HG02642 (cell line): ENCODE results near the gene PRKCE.

Source experiments
- ATAC-seq: cut with Tn5 transposase; IDR thresholded peaks from one replicate; pipeline ENCODE4 v1.9.1; 2021; ENCODE audit warnings: mild to moderate bottlenecking; ENCODE audit not compliant: unreplicated experiment, poor library complexity

Gene PRKCE

DNA sequence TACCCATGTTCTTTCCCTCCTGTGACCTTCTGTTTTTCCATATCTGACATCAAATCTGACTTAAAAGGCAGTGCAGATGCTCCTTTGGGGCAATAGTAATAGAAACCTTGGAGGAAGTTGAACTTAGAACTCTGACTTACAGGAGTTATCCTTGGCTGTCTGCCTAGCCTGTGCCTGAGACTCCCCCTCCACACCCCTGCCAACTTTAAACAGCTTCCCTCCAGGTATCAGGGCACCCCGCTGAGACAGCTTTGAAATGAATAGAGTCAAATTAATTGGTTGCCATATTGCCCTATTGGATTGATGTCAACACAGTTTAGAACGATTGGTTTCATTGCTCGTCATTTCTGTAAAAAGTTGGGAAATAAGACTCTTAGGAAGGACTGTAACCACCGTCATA, 322.0 kb downstream of the PRKCE start:
- no peak for ATAC-seq

DNA sequence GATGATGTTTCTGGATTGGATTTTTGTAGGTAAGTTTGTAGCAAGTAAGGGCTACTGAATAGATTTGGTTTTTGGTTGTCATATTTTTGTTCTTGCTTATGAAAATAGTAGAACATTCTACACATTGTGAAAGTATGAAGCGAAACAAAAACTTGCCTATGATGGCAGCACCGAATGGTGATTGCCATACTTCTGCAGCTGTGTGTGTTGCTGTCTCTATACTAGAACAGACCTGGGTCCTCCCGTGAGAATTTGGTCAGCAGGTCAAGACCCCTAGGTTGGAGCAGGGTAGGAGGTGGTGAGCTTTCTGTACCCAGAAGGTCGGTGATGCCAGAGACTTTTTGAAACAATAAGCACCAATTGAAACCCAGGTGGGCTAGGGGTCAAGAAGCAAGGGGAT, 322.6 kb downstream of the PRKCE start:
- peak; percentile 79 for ATAC-seq

DNA sequence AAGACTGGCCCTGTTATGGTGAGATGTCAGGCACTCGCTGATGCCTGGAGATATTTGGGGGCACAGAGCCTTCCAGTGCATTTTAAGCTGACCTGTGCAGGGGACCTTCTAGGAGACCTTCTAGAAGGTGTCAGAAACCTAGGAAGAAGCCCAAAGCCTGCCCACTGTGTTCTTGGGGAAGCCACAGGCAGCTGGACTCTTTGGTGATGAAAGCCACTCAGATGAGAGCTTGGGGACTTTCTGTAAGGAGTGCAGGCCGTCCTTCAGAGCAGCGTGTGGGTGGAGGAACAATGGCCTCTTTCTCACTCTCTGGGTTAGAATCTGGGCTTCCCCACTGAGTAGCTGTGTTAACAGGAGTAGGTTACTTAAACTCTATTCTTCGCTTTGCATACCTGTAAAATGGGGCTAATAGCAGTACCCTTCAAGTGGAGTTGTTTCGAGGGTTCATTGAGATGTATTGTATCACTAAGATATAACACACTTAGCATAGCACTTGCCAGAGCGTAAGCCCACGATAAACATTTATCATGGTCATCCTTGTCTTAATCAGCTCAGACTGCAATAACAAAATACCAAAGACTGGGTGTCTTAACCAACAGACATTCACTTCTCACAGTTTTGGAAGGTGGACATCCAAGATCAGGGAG, 323.4 kb downstream of the PRKCE start:
- ATAC-seq = peak; percentile 65

DNA sequence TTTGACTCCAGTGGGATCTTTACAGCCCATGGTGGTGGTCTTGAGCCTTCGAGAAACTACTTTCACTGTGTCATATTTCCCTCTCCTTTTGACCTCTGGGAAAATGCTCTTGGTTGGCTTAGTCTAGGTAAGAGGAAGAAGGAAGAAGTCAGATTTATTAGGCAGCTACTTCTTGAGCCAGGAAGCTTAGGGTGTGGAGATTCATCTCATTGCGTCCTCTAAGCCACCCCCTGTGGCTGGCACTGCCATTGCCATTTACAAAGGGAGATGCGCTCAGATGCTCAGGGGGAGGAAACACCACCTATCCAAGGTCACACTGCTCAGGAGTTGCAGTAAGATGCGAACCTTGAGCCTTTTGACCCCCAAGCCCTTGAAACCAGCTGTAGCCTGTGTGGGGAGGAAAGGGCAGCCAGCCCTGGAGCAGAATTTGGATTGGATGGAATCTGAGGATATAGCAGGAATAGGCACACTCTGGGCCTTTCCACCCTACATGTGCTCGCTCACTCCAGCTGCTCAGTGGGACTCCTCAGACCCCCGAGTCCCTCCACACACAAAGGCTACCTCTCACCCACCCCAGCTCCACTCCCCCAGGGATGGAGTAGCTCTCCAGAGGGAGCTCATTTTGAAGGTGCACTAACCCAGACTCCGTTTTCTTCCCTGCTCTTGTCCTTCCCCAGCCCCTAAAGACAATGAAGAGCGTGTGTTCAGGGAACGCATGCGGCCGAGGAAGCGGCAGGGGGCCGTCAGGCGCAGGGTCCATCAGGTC, 324.5 kb downstream of the PRKCE start:
- no peak for ATAC-seq

DNA sequence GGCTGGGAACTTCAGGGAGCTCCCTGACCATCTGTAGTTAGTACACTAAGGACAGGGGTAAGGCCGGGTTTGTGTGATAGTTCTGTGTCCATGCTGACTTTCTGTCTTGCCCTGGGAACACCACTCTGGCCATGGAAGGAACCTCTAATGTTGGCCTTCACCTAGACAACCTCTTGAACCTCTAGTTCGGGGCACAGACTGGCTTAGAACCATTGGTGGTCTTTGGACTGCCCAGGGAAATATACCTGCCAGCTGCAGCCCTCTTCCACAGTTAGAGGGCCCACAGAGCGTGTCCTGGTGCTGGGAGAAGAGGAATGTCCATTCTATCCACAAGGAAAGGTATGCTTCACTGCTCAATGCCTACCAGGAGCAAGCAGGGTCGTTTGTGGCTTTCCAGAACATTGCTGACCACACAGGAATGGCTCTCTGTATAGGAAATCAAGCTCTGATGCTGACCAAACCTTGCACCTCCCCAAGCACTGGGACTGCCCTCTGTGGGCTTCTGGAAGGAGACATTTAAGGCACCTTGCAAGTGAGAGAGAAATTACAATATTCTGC, 326.9 kb downstream of the PRKCE start:
- ATAC-seq = no peak

DNA sequence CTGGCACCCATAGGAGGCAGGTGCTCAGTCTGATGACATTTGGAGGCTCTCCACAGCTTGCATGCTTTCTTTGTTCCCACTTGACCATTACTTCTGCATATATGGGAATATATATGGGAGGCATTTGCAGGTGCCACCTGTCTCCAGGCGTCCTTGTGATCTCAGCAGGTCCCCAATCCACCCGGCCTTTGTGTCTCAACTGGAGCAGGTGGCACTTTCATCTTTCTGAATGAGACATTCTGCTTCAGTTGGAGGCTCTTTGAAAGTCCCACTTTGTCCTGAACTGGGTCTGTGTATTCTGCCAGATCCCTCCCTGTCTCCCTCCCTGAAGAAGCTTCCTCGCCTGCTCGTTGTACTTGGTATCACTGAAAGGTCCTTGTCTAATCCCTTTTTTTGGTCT, 327.6 kb downstream of the PRKCE start:
- no peak for ATAC-seq

DNA sequence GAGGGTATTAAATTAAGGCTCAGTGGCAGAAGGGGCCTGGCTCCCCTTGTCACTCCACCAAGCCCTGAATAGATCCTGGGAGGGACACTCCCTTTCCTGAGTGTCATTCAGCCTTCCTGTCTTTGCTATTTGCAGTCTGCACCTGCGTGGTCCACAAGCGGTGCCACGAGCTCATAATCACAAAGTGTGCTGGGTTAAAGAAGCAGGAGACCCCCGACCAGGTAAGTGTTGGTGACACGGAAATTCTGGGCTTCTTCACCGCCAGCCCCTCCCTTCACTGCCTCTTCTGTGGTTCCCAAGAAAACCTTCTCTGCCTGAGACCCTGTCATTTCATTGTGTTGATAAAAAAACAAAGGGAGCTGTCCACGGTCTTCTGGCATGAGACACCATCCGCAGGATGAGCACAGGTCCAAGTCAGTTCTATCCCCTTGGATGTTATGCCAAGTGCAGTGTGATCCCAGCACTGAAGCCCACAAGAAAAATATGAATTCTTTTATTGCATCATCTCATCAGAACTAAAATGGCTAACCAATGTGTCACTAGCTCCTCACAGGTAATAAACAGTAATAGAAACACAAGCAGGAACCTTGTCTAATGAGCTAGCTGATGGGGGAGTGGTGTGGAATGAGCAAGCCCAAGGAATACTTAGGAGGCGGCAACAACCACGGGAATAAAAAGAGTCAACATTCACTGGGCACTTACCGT, 328.8 kb downstream of the PRKCE start:
- ATAC-seq = no peak

DNA sequence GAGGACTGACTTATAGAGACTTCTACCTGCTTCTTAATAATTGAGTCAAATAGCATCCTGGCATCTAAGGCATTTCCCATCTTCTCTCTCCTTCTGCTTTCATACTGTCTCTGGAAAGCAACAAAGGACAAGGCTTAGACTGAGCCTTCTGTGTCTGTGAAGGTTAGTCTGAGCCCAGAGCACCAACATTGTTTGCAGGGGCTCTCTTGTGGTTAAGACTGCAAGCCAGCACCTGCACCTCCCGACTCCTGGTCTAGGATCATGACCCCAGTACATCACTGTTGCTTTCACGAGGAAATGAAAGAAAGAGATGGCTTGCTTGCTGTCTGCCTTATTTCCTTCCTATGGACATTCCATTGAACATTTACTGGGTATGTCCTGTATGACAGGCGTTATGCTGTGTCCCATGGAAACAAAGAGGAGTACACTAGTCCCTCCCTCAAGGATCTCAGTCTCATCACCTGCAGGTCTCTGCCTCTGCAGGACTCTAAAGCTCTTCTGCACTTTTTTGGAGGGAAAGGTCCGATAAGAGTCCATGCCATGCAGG, 330.0 kb downstream of the PRKCE start:
- ATAC-seq = no peak

DNA sequence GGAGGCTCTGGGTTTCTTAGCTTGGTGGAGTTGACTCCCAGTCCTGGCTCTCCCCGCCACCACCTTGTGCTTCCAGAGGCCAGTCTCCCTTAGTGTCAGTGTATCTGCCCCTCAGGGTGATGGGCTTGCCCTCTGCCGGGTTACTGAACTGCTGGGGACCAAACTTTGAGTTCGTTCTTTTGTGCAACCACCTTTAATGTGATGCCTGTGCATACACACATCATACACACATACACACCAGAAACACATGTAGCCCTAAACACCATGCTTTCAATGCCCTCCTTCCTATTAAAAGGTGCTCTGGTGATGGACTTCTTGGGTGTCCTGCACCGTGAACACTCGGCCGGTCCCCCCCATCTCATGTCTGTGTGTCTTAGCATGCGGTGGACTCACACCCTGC, 330.6 kb downstream of the PRKCE start:
- no peak for ATAC-seq

DNA sequence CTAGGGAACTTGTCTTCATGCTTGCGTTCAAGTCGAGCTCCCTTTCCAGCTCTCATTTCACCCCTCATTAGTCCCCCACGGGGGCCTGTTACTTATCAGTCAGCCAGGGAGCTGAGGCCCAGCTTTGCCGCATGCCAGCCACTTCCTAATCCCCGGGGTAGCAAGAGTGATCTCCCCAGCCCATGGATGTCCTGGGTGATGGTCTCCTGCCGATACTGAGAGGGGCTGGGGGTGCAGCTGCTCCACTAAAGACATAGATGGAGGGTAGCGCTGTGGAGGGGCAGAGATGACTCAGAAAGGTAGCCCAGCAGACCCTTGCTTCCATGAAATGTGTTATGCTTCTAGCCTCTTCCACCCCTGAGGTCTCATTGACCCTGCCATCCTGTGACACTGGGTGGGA, 331.7 kb downstream of the PRKCE start:
- ATAC-seq = no peak

DNA sequence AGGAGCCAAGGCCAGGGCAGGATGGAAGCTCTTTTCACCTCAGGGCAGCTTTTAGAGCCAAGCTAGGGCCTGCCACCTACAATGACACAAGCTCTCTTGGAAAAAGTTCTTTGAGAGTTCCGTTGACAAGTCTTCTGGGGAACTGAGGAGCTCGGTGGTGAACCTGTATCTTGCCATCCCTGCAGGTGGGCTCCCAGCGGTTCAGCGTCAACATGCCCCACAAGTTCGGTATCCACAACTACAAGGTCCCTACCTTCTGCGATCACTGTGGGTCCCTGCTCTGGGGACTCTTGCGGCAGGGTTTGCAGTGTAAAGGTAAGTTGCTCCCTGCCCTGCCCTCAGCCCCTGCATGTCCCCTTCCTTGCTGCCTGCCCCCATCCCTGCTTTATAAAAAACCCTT, 332.9 kb downstream of the PRKCE start:
- ATAC-seq = no peak

DNA sequence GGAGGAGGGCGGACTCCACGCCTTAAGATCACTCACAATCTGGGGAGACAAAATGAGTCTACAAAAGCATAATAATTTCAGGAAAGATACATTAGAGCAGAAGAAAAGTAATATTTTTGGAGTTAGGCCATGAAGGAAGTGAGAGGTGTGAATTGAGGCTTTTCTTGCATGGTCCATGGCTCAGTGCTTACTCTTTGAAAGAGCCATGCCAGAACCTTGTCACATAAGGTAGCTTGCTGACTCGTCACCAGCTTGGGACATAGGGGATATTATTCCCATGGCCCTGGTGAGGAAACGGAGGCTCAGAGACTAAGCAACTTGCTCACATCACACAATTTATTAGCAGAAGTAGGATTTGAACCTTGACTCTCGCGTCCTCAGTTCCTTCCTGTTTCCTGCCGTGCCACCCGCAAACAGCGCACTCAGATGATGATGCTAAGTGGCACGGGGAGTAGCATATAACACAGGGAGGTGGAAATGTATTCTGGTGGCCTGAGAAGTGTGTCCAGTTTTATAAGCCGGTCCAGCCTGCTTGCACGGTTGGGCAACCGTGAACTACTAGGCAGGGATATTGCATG, 333.5 kb downstream of the PRKCE start:
- no peak for ATAC-seq

DNA sequence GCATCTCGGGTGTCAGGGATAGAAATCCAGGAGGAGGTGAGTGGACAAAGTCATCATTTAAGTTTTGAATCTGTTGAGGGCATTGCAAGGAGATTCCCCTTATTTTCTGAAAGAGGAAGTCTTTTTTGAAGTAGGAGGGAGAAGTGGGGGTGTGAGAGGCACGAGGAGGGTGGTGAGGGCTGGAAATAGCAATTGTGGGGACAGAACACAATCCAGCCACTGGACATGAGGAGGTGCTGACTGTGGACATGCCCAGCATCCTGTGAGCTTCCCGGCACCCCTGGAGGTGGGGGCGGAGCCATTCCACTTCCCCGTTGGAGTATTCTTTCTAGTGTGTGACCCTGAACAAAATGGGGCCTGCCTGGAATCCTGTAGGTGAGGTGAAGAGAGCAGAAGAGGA, 335.0 kb downstream of the PRKCE start:
- no peak for ATAC-seq

DNA sequence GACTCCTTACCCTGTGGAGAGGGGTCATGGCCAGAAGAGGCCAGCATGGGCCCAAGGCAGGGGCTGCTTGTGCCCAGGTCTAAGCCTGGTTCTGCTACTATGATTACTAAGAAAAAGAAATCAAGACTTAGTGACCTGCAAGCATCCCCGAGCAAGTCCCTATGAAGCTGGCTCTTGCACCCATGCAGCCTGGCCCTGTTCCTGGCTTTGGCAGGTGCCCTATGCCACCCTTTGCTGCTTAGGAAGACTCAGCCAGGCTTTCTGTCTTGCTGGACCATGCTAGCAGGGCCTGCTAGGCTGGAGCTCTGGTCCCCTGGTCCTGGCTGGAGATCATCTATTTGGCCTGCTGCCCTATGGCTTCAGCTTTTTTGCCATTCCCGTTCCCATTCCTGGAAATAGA, 336.4 kb downstream of the PRKCE start:
- ATAC-seq = no peak

DNA sequence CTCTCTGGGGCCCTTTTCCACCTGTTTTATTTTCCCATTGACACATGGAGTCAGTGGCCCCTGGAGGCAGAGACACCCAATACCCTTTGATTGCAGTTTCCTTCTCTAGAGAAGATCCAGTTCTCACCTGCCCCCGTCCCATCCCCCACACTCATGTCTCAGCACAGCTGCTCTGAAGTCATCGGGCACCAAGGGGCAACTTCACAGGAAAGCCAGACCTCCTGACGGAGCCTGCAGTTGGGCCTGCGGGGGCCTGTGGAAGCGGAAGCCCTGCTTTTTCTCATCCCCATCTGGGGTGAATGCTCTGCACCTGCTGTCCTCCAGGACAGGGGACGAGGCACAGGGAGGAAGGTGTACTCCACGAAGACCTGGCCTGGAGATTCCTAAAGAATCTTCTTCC, 337.4 kb downstream of the PRKCE start:
- ATAC-seq = no peak

DNA sequence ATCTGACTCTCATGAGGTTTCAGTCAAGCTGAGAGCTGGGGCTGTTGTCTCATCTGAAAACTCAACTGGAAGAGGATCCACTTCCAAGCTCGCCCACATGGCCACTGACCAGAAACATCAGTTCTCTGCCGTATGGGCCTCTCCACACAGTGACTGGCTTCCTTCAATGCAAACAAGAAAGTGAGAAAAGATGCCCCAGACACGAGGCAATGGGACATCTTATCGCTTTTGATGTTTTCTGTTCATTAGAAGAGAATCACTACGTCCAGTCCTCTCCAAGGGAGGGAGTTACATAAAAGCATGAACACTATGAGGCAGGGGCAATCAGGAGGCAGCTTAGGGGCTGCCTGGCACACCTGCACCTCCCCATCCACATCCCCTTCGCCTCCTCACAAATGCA, 338.7 kb downstream of the PRKCE start:
- no peak for ATAC-seq

DNA sequence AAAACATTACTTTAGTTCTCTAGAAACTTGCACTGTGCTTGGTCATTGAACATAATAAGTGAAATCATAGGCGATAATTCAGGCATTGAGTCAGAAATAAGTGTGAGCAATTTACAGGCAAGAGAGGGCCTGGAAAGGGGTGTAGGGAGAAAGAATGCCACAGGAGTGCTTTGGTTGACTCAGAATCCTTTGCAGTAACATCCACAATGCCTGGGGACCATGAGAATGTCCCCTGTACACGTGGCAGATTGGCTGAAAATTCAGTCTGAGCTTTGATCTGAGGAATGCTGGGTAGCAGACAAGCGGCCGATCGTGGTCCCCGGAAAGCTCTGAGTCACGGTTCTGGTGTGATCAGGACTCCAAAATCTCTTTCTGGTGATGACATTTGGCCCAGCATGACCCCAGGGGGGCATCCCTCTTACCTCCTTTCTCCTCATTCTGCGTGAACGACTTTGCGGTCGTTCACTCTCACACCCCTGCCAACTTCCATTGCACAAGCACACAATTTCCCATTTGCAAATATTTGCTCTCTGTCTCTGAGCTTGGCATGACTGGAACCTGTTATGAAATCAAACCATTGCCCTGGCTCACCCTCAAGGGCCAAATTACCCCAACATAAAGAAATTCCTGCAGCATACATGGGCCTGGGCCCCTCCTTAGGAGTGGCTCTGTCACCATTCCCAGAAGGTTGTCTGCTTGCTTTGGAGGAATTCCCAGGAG, 340.7 kb downstream of the PRKCE start:
- ATAC-seq = no peak

DNA sequence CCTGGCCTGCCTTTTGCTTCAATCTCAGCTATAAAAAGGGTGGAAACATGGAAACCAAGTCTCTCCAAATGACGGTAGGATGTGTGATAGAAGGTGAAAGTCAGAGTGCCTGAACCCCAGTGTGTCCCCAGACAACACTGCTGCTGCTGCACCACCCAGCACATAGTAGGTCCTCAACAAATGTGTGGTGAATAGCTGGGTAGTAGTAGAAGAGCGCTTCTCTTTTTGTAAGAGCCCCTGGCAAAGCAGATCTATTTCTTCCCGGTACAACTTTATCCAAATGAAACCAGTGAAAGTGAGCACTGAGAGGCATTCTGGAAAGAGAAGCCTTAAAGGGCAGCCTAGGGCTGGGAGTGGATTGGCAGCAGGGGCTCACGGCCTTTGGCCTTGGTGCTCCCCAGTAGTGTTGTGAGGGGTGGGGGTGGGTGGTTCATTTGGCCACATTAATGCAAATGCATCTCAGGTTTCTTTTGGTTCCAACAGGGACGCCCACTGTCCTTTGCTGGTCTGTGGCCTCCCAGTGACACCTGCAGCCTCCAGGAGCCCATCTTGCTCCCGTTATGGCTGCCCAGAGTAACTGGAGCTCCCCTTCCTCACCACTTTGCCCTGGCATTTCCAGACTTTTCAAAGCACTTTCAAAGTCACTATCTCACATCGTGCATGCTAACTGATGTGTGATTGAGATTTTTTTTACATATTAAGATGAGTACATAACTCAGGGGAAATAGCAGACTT, 341.4 kb downstream of the PRKCE start:
- ATAC-seq = no peak

DNA sequence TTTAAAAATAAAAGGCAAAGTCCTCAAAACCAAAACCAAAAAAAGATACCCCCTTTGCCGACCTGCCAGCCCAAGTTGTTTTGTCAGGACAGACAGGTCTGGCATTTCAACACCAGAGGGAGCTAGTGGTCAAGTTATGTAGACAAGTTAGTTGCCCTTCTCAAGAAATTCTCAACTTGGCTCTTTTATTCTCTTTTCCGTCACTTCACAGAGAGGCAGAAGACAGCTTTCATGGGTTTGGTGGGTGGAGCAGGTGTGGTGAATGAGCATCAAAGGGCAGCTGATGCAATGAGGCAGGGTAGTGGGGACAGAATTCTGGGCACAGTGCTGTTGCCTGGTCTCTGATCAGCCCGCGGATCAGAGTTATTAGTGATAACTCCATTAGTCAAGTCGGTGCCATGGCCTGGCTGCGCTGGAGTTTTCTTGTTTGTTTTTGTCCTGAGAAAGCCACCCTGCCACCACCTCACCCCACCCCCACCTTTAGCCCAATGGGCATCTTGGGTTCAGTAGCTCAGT, 342.1 kb downstream of the PRKCE start:
- no peak for ATAC-seq
